B cell (primary cell): ENCODE results near the gene GRID2. TPM values are rescaled to one million over a fixed set of nuclear protein-coding genes. Genes with fewer than 3 reads are reported as not detected.

ENCODE experiments used
- ATAC-seq: fragments of 200-7000 bp; cut with Tn5 transposase; one replicate; pipeline ENCODE4 v1.10.0; 2021; ENCODE audit warnings: low read depth, mild to moderate bottlenecking, moderate number of reproducible peaks, moderate library complexity
- CTCF ChIA-PET: fragments of 350-600 bp; sonication (Branson Sonifier 250); formaldehyde crosslinking; loops from one replicate; lab custom pipeline; 2021; ENCODE audit warnings: antibody characterized with exemption, inconsistent platforms; lab: Charles Lee
- POLR2A ChIA-PET: fragments of 350-600 bp; sonication (Branson Sonifier 250); formaldehyde crosslinking; loops from one replicate; lab custom pipeline; 2021; ENCODE audit warnings: antibody characterized with exemption; lab: Charles Lee
- DNase-seq: peaks from one replicate; pipeline ENCODE4 v3.0.0; 2013
- H2AFZ ChIP-seq: 2 replicates; pipeline ENCODE4 v1.6.1; 2012; ENCODE audit warnings: mild to moderate bottlenecking, low read depth, low read length; ENCODE audit not compliant: insufficient read depth, poor library complexity, severe bottlenecking
- H3K27ac ChIP-seq, 2 donors: 1 replicate in 1 of 2; 2 replicates in 1 of 2; pipeline ENCODE4 v1.5.1; 2012 to 2013; ENCODE audit warnings: low read length in 2 of 2, mild to moderate bottlenecking in 2 of 2, moderate library complexity in 1 of 2
- H3K27me3 ChIP-seq, 4 experiments: fragments of 200-600 bp in 1 of 4; sonication (generic) in 1 of 4; replicated peaks in 1 of 4; 1 replicate in 2 of 4; 2 replicates in 2 of 4; pipeline versions ENCODE4 v1.6.1 to v1.7.0; 2013 to 2016; ENCODE audit warnings: low read length in 3 of 4, mild to moderate bottlenecking in 2 of 4, mixed read lengths in 1 of 4, moderate library complexity in 1 of 4; ENCODE audit not compliant: insufficient read depth in 4 of 4, control insufficient read depth in 3 of 4; ENCODE audit errors: control extremely low read depth in 1 of 4
- H3K36me3 ChIP-seq, 2 experiments: replicated peaks in 1 of 2; 1 replicate in 1 of 2; 2 replicates in 1 of 2; pipeline versions ENCODE4 v1.6.1 to v1.7.1; 2013; ENCODE audit warnings: low read length in 1 of 2; ENCODE audit not compliant: insufficient read depth in 2 of 2, control insufficient read depth in 1 of 2; ENCODE audit errors: control extremely low read depth in 1 of 2, extremely low read depth in 1 of 2
- H3K4me1 ChIP-seq, 2 donors: fragments of 200-600 bp in 1 of 2; sonication (generic) in 1 of 2; 1 replicate in 1 of 2; 2 replicates in 1 of 2; pipeline versions ENCODE4 v1.5.1 to v1.6.1; 2013 to 2017; ENCODE audit warnings: low read length in 2 of 2; ENCODE audit not compliant: control insufficient read depth in 2 of 2, insufficient read depth in 2 of 2
- H3K4me2 ChIP-seq: replicated peaks from 2 replicates; pipeline ENCODE3; 2012; ENCODE audit warnings: mild to moderate bottlenecking, low read depth, low read length; ENCODE audit not compliant: poor library complexity, severe bottlenecking
- H3K4me3 ChIP-seq, 5 experiments: fragments of 200-600 bp in 1 of 5; sonication (generic) in 1 of 5; 1 replicate in 3 of 5; 2 replicates in 2 of 5; pipeline versions ENCODE4 v1.5.1 to v1.7.0; 2011 to 2016; ENCODE audit warnings: low read length in 4 of 5, mild to moderate bottlenecking in 4 of 5, low read depth in 2 of 5, control low read depth in 1 of 5, moderate library complexity in 1 of 5; ENCODE audit not compliant: insufficient read depth in 1 of 5; ENCODE audit errors: control extremely low read depth in 1 of 5, extremely low read depth in 1 of 5
- H3K79me2 ChIP-seq: fragments of 200-600 bp; sonication (generic); one replicate; pipeline ENCODE4 v1.6.0; 2016; ENCODE audit warnings: low read length; ENCODE audit not compliant: control insufficient read depth, insufficient read depth
- H3K9ac ChIP-seq: fragments of 200-600 bp; sonication (generic); 2 replicates; pipeline ENCODE4 v1.6.1; 2017; ENCODE audit warnings: mild to moderate bottlenecking, low read length, moderate library complexity
- H3K9me3 ChIP-seq, 3 donors: one replicate each; pipeline versions ENCODE4 v1.6.1 to v1.7.1; 2013; ENCODE audit warnings: low read length in 2 of 3; ENCODE audit not compliant: control insufficient read depth in 2 of 3, insufficient read depth in 1 of 3; ENCODE audit errors: control extremely low read depth in 1 of 3
- H4K20me1 ChIP-seq: 2 replicates; pipeline ENCODE4 v1.6.0; 2012; ENCODE audit warnings: mild to moderate bottlenecking, low read length; ENCODE audit not compliant: insufficient read depth, control insufficient read depth, poor library complexity, severe bottlenecking
- H3K27ac Mint-ChIP-seq: one replicate; pipeline ENCODE4 v1.8.0; 2021; ENCODE audit warnings: mixed read lengths
- H3K27me3 Mint-ChIP-seq: one replicate; pipeline ENCODE4 v1.8.0; 2021; ENCODE audit warnings: mixed read lengths
- H3K4me1 Mint-ChIP-seq: one replicate; pipeline ENCODE4 v1.8.0; 2021; ENCODE audit warnings: mixed read lengths
- H3K4me3 Mint-ChIP-seq: one replicate; pipeline ENCODE4 v1.8.0; 2021; ENCODE audit warnings: mixed read lengths
- H3K9me3 Mint-ChIP-seq: one replicate; pipeline ENCODE4 v1.8.0; 2022; ENCODE audit warnings: mixed read lengths; ENCODE audit not compliant: insufficient read depth
- CTCF ChIP-seq: fragments of 200-600 bp; IDR thresholded peaks from one replicate; pipeline ENCODE4 v1.8.0; 2022; ENCODE audit warnings: antibody characterized with exemption, mild to moderate bottlenecking
- EZH2 ChIP-seq: IDR thresholded peaks from 2 replicates; pipeline ENCODE4 v1.6.1; 2012; ENCODE audit warnings: borderline replicate concordance, low read depth, mild to moderate bottlenecking, moderate library complexity, low read length; ENCODE audit not compliant: insufficient read depth, poor library complexity, severe bottlenecking
- whole genome bisulfite sequencing: methylation state at CpG from one replicate; pipeline ENCODE4 v1.1.5; 2013; ENCODE audit warnings: missing lambda C conversion rate; ENCODE audit not compliant: insufficient coverage; 5-methylcytosine and 5-hydroxymethylcytosine counted together
- intact Hi-C: fragments of 100-400 bp; cut with micrococcal nuclease; formaldehyde crosslinking; loops from one replicate; pipeline ENCODE4 v1.10.0; 2022
- polyA plus RNA-seq: library from polyadenylated mRNA; depleted of rRNA; stranded (reverse); fragments of >200 nt; gene quantifications from 2 replicates; pipeline ENCODE4 v1.2.3, GENCODE V29; 2012
- total RNA-seq, 2 donors: library from RNA; stranded (reverse); fragments of 120-200 nt in 1 of 2; gene quantifications; 1 replicate in 1 of 2; 2 replicates in 1 of 2; pipeline versions ENCODE4 v1.2.3 to v1.2.4, GENCODE V29; 2013 to 2022

The GRID2 gene
- total and polyA plus RNA-seq, 2 donors (not counting 1 experiment from before 2014, with no cell fraction given), result not detected

- Histone ChIP-seq H3K27me3 (no peaks in the 10 kb centered on the region), H3K4me1 (no peaks in the 10 kb centered on the region), H3K9ac (no peak overlapping the region), H3K79me2 (no peaks in the 10 kb centered on the region), H3K27ac (no peak overlapping the region), H4K20me1 (no peaks in the 10 kb centered on the region), H3K4me3 (no peak overlapping the region), H3K4me2 (no peak overlapping the region), H3K9me3 (no peaks in the 10 kb centered on the region), H2AFZ (no peak overlapping the region), H3K36me3 (no peaks in the 10 kb centered on the region)
- WGBS, result 93% methylated on average over 7 of the region's 7 CpGs
- ChIA-PET CTCF (no interaction called here), POLR2A (no interaction called here)
- intact Hi-C loops, result no loop called here
- H3K4me3 Mint-ChIP-seq, result no peak overlapping the region
- no peak for DNase-seq
- H3K9me3 Mint-ChIP-seq, result no peaks in the 10 kb centered on the region
- ATAC-seq, result no peak
- no peak overlapping the region for H3K27ac Mint-ChIP-seq
- TF ChIP-seq EZH2 (no peak), CTCF (no peak)
- H3K27me3 Mint-ChIP-seq, result no peaks in the 10 kb centered on the region
- H3K4me1 Mint-ChIP-seq, result no peaks in the 10 kb centered on the region
Measured at GRCh38 chr4:93730760-93731159, 1427.0 kb downstream of the GRID2 start.

- H4K20me1 ChIP-seq, result no peaks in the 10 kb centered on the region
- Mint-ChIP-seq H3K27me3 (no peaks in the 10 kb centered on the region), H3K9me3 (no peaks in the 10 kb centered on the region), H3K4me1 (no peaks in the 10 kb centered on the region), H3K4me3 (no peak overlapping the region), H3K27ac (no peak overlapping the region)
- 60% methylated on average over 1 of the region's 1 CpG for WGBS
- no peak overlapping the region for H3K4me3 ChIP-seq
- TF ChIP-seq EZH2, result no peak
- TF ChIP-seq CTCF, result no peak
- DNase-seq (no peak), ATAC-seq (no peak)
- no peak overlapping the region for H3K4me2 ChIP-seq
- no peak overlapping the region for H3K9ac ChIP-seq
- H3K36me3 ChIP-seq, result no peaks in the 10 kb centered on the region
- H3K9me3 ChIP-seq, result no peaks in the 10 kb centered on the region
- ChIA-PET CTCF (no interaction called here), POLR2A (no interaction called here)
- no peak overlapping the region for H2AFZ ChIP-seq
- no peaks in the 10 kb centered on the region for H3K27me3 ChIP-seq
- no peaks in the 10 kb centered on the region for H3K4me1 ChIP-seq
- intact Hi-C loops, result no loop called here
- no peaks in the 10 kb centered on the region for H3K79me2 ChIP-seq
- H3K27ac ChIP-seq, result no peak overlapping the region
Measured at GRCh38 chr4:93731456-93731855, 1427.7 kb downstream of the GRID2 start.
